Type B pancreatic cell (in vitro differentiated cells): ENCODE results near the gene ANKRD65. TPM values are rescaled to one million over a fixed set of nuclear protein-coding genes. Genes with fewer than 3 reads are reported as not detected.
"Not testable (repeated sequence)": the region's sequence is repeated elsewhere in the genome, so short reads cannot be mapped to it uniquely, and the experiment has no call there.

Experiments used
- DNase-seq: peaks from one replicate; pipeline ENCODE4 v3.0.0; 2021; ENCODE audit warnings: mixed read lengths; ENCODE audit not compliant: unreplicated experiment; ENCODE audit errors: extremely low spot score
- H3K27ac Mint-ChIP-seq: 2 replicates; pipeline ENCODE4 v1.8.0; 2021; ENCODE audit warnings: mild to moderate bottlenecking, mixed read lengths
- H3K27me3 Mint-ChIP-seq: 2 replicates; pipeline ENCODE4 v1.8.0; 2021; ENCODE audit warnings: mixed read lengths
- H3K36me3 Mint-ChIP-seq: 2 replicates; pipeline ENCODE4 v1.8.0; 2021; ENCODE audit warnings: mixed read lengths
- H3K4me1 Mint-ChIP-seq: one replicate; pipeline ENCODE4 v1.8.0; 2021; ENCODE audit warnings: mixed read lengths; ENCODE audit not compliant: unreplicated experiment
- H3K4me3 Mint-ChIP-seq: 2 replicates; pipeline ENCODE4 v1.8.0; 2021; ENCODE audit warnings: mild to moderate bottlenecking, mixed read lengths
- H3K9me3 Mint-ChIP-seq: 2 replicates; pipeline ENCODE4 v1.8.0; 2021; ENCODE audit warnings: mixed read lengths
- total RNA-seq: library from RNA; stranded (reverse); gene quantifications from 2 replicates; pipeline ENCODE4 v1.2.1, GENCODE V29; 2021; ENCODE audit warnings: low replicate concordance
- TF ChIP-seq, protein P1 (sequence below): fragments of 200-600 bp; sonication (generic); conservative IDR thresholded peaks from 2 replicates; pipeline ENCODE4 v1.5.0; 2021; ENCODE audit warnings: antibody characterized with exemption, mild to moderate bottlenecking

The ANKRD65 gene
- total RNA-seq, 1 donor from 2014 or later: 7.6 TPM

GRCh38 chr1:1460540-1461130 is 39.6 kb upstream of the ANKRD65 start:
- no peak overlapping the region for H3K27ac Mint-ChIP-seq

DNA sequence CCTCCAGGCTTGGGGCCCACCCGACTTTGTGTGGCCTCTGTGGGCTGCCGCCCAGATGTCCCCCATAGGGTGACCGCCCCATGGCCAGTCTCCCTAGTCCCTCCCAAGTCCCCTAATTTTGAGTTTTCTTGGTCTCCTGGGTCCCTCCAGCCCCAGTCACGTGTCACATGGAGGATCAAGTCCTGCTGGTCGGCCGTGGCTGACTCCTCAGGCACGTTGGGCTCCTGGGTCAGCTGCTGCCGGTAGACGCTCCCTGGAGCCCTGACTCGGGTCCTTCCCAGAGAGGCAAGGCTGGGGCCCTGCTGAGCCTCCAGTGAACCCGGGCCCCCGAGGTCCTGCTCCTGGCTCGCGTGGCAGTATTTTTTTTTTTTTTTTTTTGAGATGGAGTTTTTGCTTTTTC is 38.6 kb upstream of the ANKRD65 start:
- H3K27ac Mint-ChIP-seq, H3K4me3 Mint-ChIP-seq: not testable (repeated sequence)

More at GRCh38 chr1:1460540-1461130, 39.6 kb upstream of the ANKRD65 start:
- no peaks in the 10 kb centered on the region for H3K36me3 Mint-ChIP-seq
- DNase-seq: no peak
- TF ChIP-seq, protein P1, sequence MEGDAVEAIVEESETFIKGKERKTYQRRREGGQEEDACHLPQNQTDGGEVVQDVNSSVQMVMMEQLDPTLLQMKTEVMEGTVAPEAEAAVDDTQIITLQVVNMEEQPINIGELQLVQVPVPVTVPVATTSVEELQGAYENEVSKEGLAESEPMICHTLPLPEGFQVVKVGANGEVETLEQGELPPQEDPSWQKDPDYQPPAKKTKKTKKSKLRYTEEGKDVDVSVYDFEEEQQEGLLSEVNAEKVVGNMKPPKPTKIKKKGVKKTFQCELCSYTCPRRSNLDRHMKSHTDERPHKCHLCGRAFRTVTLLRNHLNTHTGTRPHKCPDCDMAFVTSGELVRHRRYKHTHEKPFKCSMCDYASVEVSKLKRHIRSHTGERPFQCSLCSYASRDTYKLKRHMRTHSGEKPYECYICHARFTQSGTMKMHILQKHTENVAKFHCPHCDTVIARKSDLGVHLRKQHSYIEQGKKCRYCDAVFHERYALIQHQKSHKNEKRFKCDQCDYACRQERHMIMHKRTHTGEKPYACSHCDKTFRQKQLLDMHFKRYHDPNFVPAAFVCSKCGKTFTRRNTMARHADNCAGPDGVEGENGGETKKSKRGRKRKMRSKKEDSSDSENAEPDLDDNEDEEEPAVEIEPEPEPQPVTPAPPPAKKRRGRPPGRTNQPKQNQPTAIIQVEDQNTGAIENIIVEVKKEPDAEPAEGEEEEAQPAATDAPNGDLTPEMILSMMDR: no peak
- no peak overlapping the region for H3K4me3 Mint-ChIP-seq
- no peaks in the 10 kb centered on the region for H3K27me3 Mint-ChIP-seq
- H3K4me1 Mint-ChIP-seq: no peaks in the 10 kb centered on the region
- H3K9me3 Mint-ChIP-seq: no peaks in the 10 kb centered on the region

GRCh38 chr1:1459156-1459555 is 38.1 kb upstream of the ANKRD65 start:
- not testable (repeated sequence) for H3K4me1 Mint-ChIP-seq, H3K36me3 Mint-ChIP-seq, H3K4me3 Mint-ChIP-seq, H3K9me3 Mint-ChIP-seq, H3K27ac Mint-ChIP-seq, DNase-seq, H3K27me3 Mint-ChIP-seq

More for the DNA sequence above, 38.6 kb upstream of the ANKRD65 start:
- H3K36me3 Mint-ChIP-seq, H3K4me1 Mint-ChIP-seq, H3K27me3 Mint-ChIP-seq, H3K9me3 Mint-ChIP-seq, DNase-seq: not testable (repeated sequence)

- not testable (repeated sequence) for H3K36me3 Mint-ChIP-seq, H3K4me1 Mint-ChIP-seq, H3K9me3 Mint-ChIP-seq, H3K27me3 Mint-ChIP-seq, H3K27ac Mint-ChIP-seq, H3K4me3 Mint-ChIP-seq, DNase-seq
Measured at GRCh38 chr1:1456683-1457255, 35.7 kb upstream of the ANKRD65 start.

DNA sequence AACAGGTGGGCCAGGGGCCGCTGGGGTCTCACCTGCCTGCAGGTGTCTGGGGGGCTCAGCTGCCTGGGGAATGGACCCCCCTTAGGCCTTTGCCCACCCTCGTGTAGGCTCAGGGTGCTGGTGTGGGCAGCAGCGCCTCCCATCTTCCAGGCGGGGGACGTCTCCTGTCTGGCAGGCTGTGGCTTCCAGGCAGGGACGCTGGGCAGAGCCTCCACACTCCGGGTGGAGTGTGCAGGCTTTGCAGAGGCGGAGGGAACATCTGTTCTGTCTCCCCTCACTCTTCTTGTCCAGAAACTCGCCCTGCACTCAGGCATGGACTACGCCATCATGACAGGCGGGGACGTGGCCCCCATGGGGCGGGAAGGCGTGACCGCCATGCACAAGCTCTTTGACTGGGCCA is 34.9 kb upstream of the ANKRD65 start:
- H3K4me1 Mint-ChIP-seq, H3K9me3 Mint-ChIP-seq, H3K36me3 Mint-ChIP-seq, DNase-seq, H3K4me3 Mint-ChIP-seq, H3K27me3 Mint-ChIP-seq, H3K27ac Mint-ChIP-seq: not testable (repeated sequence)

GRCh38 chr1:1455366-1455884 is 34.3 kb upstream of the ANKRD65 start:
- Mint-ChIP-seq H3K27ac (no peak overlapping the region), H3K9me3 (no peaks in the 10 kb centered on the region), H3K36me3 (no peaks in the 10 kb centered on the region), H3K4me1 (no peaks in the 10 kb centered on the region), H3K27me3 (no peaks in the 10 kb centered on the region), H3K4me3 (no peak overlapping the region)
- TF ChIP-seq, protein P1: no peak
- DNase-seq: no peak

- H3K4me3 Mint-ChIP-seq, DNase-seq, H3K9me3 Mint-ChIP-seq, H3K27ac Mint-ChIP-seq, H3K27me3 Mint-ChIP-seq, H3K4me1 Mint-ChIP-seq, H3K36me3 Mint-ChIP-seq: not testable (repeated sequence)
Measured at GRCh38 chr1:1454286-1455056, 33.4 kb upstream of the ANKRD65 start.

DNA sequence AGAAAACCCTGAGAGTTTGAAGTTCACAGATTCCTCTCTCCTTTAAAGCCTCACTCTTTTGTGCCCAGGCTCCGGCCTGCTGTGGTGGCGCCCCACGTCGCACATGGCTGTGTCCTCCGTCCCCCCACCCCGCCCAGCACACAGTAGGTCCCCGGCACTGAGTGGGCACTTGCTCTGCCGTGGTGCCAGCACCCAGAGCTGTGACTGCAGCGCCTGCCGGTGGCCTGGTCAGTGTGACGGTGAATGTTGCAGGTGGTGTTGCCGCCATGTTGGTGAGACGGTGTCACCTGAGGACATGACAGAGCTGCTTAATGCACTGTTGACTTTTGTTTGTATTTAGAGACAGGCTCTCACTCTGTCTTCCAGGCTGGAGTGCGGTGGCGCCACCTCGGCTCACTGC is 31.8 kb upstream of the ANKRD65 start:
- H3K4me3 Mint-ChIP-seq: no peak overlapping the region
- no peaks in the 10 kb centered on the region for H3K36me3 Mint-ChIP-seq
- TF ChIP-seq, protein P1: no peak
- DNase-seq: no peak
- no peaks in the 10 kb centered on the region for H3K9me3 Mint-ChIP-seq
- H3K27ac Mint-ChIP-seq: no peak overlapping the region
- H3K4me1 Mint-ChIP-seq: no peaks in the 10 kb centered on the region
- peaks cover 7% of the 10 kb centered on the region for H3K27me3 Mint-ChIP-seq

GRCh38 chr1:1452365-1452739 is 31.3 kb upstream of the ANKRD65 start:
- H3K27ac Mint-ChIP-seq, DNase-seq: not testable (repeated sequence)

More at GRCh38 chr1:1452365-1452739, 31.3 kb upstream of the ANKRD65 start:
- H3K9me3 Mint-ChIP-seq, H3K4me1 Mint-ChIP-seq, H3K4me3 Mint-ChIP-seq, H3K36me3 Mint-ChIP-seq, H3K27me3 Mint-ChIP-seq: not testable (repeated sequence)
